ENCODE measurements around the gene RAD51B. TPM values are rescaled to one million over a fixed set of nuclear protein-coding genes. Genes with fewer than 3 reads are reported as not detected.

The RAD51B gene
- total and polyA plus RNA-seq, 9 of the 15 experiments (the other 6 are each of a cell fraction or from before 2014, with no cell fraction given) = 8.5 to 17.3 (median 11.3) TPM

- Histone ChIP-seq H3K4me1 (replicated peaks in 1 of 2; ENCODE audit: control insufficient read depth in 2 of 2, insufficient read depth in 2 of 2, low read length in 2 of 2) (no peaks in the 10 kb centered on the region), H4K20me1 (replicated peaks; ENCODE audit: control insufficient read depth, insufficient read depth, low read length) (no peaks in the 10 kb centered on the region), H2AFZ (ENCODE audit: low read depth, low read length) (no peak overlapping the region), H3K9me3 (replicated peaks; ENCODE audit: control insufficient read depth, insufficient read depth, low read depth, low read length) (no peaks in the 10 kb centered on the region), H3K27me3 (ENCODE audit: control insufficient read depth in 2 of 2, insufficient read depth in 2 of 2, low read length in 2 of 2) (no peaks in the 10 kb centered on the region), H3K9me1 (ENCODE audit: control insufficient read depth, insufficient read depth, low read length) (no peaks in the 10 kb centered on the region), H3K36me3 (ENCODE audit: control insufficient read depth, insufficient read depth, low read length) (no peaks in the 10 kb centered on the region), H3K4me2 (ENCODE audit: insufficient read depth, low read length) (no peak overlapping the region), H3K79me2 (ENCODE audit: control insufficient read depth, insufficient read depth, low read length) (no peaks in the 10 kb centered on the region), H3K27ac (ENCODE audit: extremely low read depth, low read depth, low read length) (no peak overlapping the region), H3K9ac (ENCODE audit: insufficient read depth in 1 of 2, low read depth in 2 of 2, low read length in 2 of 2) (no peak overlapping the region), H3K4me3 (no peak overlapping the region)
- ATAC-seq (no peak), FAIRE-seq (no peak), DNase-seq (ENCODE audit: extremely low read depth in 1 of 4, low spot score in 3 of 4) (no peak)
- in situ Hi-C loops (cut with MboI) (no loop called here), intact Hi-C loops (cut with micrococcal nuclease) (no loop called here)
- TF ChIP-seq RCOR1 (IDR thresholded peaks at IDR 0.05; ENCODE audit: borderline replicate concordance in 1 of 2, low read depth in 2 of 2, low read length in 2 of 2) (no peak), CHAMP1 (IDR thresholded peaks at IDR 0.05) (no peak), SP2 (IDR thresholded peaks at IDR 0.05; ENCODE audit: extremely low read depth, low read depth, low read length, poor library complexity, severe bottlenecking) (no peak), LEF1 (IDR thresholded peaks at IDR 0.05) (no peak), ZNF253 (CRISPR knock-in tag; conservative IDR thresholded peaks at IDR 0.05) (no peak), POLR2B (IDR thresholded peaks at IDR 0.05; ENCODE audit: low read depth, partially characterized antibody) (no peak), YY1 (IDR thresholded peaks at IDR 0.05; ENCODE audit: borderline replicate concordance in 1 of 3, control insufficient read depth in 1 of 3, extremely low read depth in 1 of 3, insufficient read depth in 3 of 3, insufficient read length in 1 of 3, insufficient replicate concordance in 2 of 3, low read depth in 1 of 3, low read length in 2 of 3) (no peak), ERF (CRISPR knock-in tag; IDR thresholded peaks at IDR 0.05) (no peak), DLX4 (CRISPR knock-in tag; IDR thresholded peaks at IDR 0.05) (no peak)
- POLR2A ChIA-PET = no interaction called here
- no TSS peak for BruUV-seq (replicated peaks)
- CTCF ChIA-PET (ENCODE audit: low intra/inter-chr PET ratio) = no interaction called here
These were observed 153.9 kb downstream of the RAD51B start for GRCh38 chr14:67973436-67973835.

Measured in K562 (cell line).